MCF 10A (cell line): ENCODE results near the gene RINL. TPM values are rescaled to one million over a fixed set of nuclear protein-coding genes. Genes with fewer than 3 reads are reported as not detected.
"Not testable (repeated sequence)": the region's sequence is repeated elsewhere in the genome, so short reads cannot be mapped to it uniquely, and the experiment has no call there.

Experiments
- BruUV-seq: library from RNA; stranded (reverse); fragments of 400-500 nt; replicated peaks from 2 replicates; lab custom pipeline; 2021; lab: Mats Ljungman, UMichigan
- CTCF ChIA-PET: fragments of 300-600 bp; sonication (Branson Sonifier 250); formaldehyde crosslinking; extraction: SDS; loops from one replicate; lab custom pipeline; 2021; ENCODE audit warnings: antibody characterized with exemption, inconsistent platforms; lab: Yijun Ruan, JAX
- POLR2A ChIA-PET: fragments of 300-600, 350-650 bp; sonication (Branson Sonifier 250); formaldehyde crosslinking; extraction: SDS; loops from one replicate; lab custom pipeline; 2020; ENCODE audit warnings: antibody characterized with exemption, inconsistent platforms; lab: Yijun Ruan, JAX
- DNase-seq: peaks from one replicate; pipeline ENCODE4 v3.0.0-alpha.2; 2018; ENCODE audit not compliant: unreplicated experiment
- H3K27ac Mint-ChIP-seq: one replicate; pipeline ENCODE4 v1.8.0; 2022; ENCODE audit warnings: mild to moderate bottlenecking, low read depth, mixed read lengths; ENCODE audit not compliant: unreplicated experiment
- H3K27me3 Mint-ChIP-seq: one replicate; pipeline ENCODE4 v1.8.0; 2022; ENCODE audit warnings: mixed read lengths; ENCODE audit not compliant: insufficient read depth, unreplicated experiment
- H3K36me3 Mint-ChIP-seq: one replicate; pipeline ENCODE4 v1.8.0; 2022; ENCODE audit warnings: mild to moderate bottlenecking, moderate library complexity, mixed read lengths; ENCODE audit not compliant: insufficient read depth, unreplicated experiment
- H3K4me1 Mint-ChIP-seq: one replicate; pipeline ENCODE4 v1.8.0; 2022; ENCODE audit warnings: mixed read lengths; ENCODE audit not compliant: insufficient read depth, unreplicated experiment
- H3K4me3 Mint-ChIP-seq: one replicate; pipeline ENCODE4 v1.8.0; 2022; ENCODE audit warnings: mild to moderate bottlenecking, moderate library complexity, mixed read lengths; ENCODE audit not compliant: unreplicated experiment
- H3K9me3 Mint-ChIP-seq: one replicate; pipeline ENCODE4 v1.8.0; 2022; ENCODE audit warnings: mixed read lengths; ENCODE audit not compliant: unreplicated experiment
- CTCF ChIP-seq: fragments of 200-600 bp; IDR thresholded peaks from one replicate; pipeline ENCODE4 v1.8.0; 2022; ENCODE audit warnings: antibody characterized with exemption, mild to moderate bottlenecking; ENCODE audit not compliant: unreplicated experiment
- intact Hi-C: fragments of 100-400 bp; cut with micrococcal nuclease; formaldehyde crosslinking; loops from 2 replicates; pipeline ENCODE4 v1.14.1; 2022
- total RNA-seq: library from RNA; stranded (reverse); gene quantifications from 2 replicates; pipeline ENCODE4 v1.2.3, GENCODE V29; 2022

The RINL gene
- total RNA-seq, 1 experiment from 2014 or later: 4.7 TPM

DNA sequence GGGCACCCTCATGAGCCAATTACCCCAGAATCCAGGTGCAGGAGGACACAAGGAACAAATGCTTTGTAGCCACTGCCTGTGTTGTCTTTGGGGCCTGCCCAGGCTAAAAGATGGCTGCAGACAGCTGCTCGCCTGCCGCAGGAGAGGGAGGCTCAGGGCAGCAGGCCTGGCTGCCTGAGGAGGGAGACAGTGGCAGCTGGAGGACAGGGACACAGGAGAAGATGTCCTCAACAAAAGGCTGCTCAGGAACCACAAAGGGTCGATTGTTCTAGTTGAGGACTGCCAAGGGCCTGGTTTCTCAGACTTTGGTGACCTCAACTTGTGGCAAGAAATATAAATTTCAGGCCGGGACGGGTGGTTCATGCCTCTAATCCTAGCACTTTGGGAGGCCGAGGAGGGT, 13.7 kb upstream of the RINL start:
- intact Hi-C loops: no loop called here
- peaks cover 30% of the 10 kb centered on the region for H3K36me3 Mint-ChIP-seq
- H3K4me1 Mint-ChIP-seq: no peaks in the 10 kb centered on the region
- no peak for DNase-seq
- no peaks in the 10 kb centered on the region for H3K9me3 Mint-ChIP-seq
- CTCF ChIA-PET: no interaction called here
- H3K4me3 Mint-ChIP-seq: no peak overlapping the region
- POLR2A ChIA-PET: no interaction called here
- TF ChIP-seq CTCF: no peak
- H3K27ac Mint-ChIP-seq: no peak overlapping the region
- no TSS peak for BruUV-seq
- H3K27me3 Mint-ChIP-seq: no peaks in the 10 kb centered on the region

GRCh38 chr19:38890686-38891085, 12.6 kb upstream of the RINL start:
- no peaks in the 10 kb centered on the region for H3K27me3 Mint-ChIP-seq
- TF ChIP-seq CTCF: no peak
- no TSS peak for BruUV-seq
- H3K4me1 Mint-ChIP-seq: no peaks in the 10 kb centered on the region
- intact Hi-C loops: no loop called here
- H3K36me3 Mint-ChIP-seq: peaks cover 35% of the 10 kb centered on the region
- DNase-seq: no peak
- no peak overlapping the region for H3K4me3 Mint-ChIP-seq
- no peak overlapping the region for H3K27ac Mint-ChIP-seq
- POLR2A ChIA-PET: interaction anchor here (0.6 kb wide), 1 partner anchor 42 kb away, joined by 3 read pairs; no protein-coding TSS in a partner anchor
- CTCF ChIA-PET: interaction anchor here (0.6 kb wide), 1 partner anchor 8 kb away, joined by 3 read pairs; no protein-coding TSS in a partner anchor
- no peaks in the 10 kb centered on the region for H3K9me3 Mint-ChIP-seq

- no peak for TF ChIP-seq CTCF
- no peak overlapping the region for H3K27ac Mint-ChIP-seq
- no peaks in the 10 kb centered on the region for H3K9me3 Mint-ChIP-seq
- intact Hi-C loops: no loop called here
- H3K36me3 Mint-ChIP-seq: peaks cover 42% of the 10 kb centered on the region
- H3K4me3 Mint-ChIP-seq: no peak overlapping the region
- DNase-seq: no peak
- H3K27me3 Mint-ChIP-seq: no peaks in the 10 kb centered on the region
- H3K4me1 Mint-ChIP-seq: no peaks in the 10 kb centered on the region
- CTCF ChIA-PET: interaction anchor here (0.6 kb wide), 1 partner anchor 625 kb away, joined by 3 read pairs; no protein-coding TSS in a partner anchor
- POLR2A ChIA-PET: no interaction called here
- BruUV-seq: no TSS peak
Observed at GRCh38 chr19:38889803-38890202, 11.7 kb upstream of the RINL start.

- ChIA-PET CTCF (interaction anchor here (1.1 to 1.3 kb wide), 2 partner anchors 372 to 486 kb away, joined by 3 to 5 read pairs; partner anchors contain the start of gene FAM98C), POLR2A (no interaction called here)
- H3K27me3 Mint-ChIP-seq: no peaks in the 10 kb centered on the region
- no peaks in the 10 kb centered on the region for H3K4me1 Mint-ChIP-seq
- no peak for TF ChIP-seq CTCF
- H3K27ac Mint-ChIP-seq: no peak overlapping the region
- no peak for DNase-seq
- intact Hi-C loops: no loop called here
- peaks cover 42% of the 10 kb centered on the region for H3K36me3 Mint-ChIP-seq
- no TSS peak for BruUV-seq
- H3K9me3 Mint-ChIP-seq: no peaks in the 10 kb centered on the region
- no peak overlapping the region for H3K4me3 Mint-ChIP-seq
Observed at GRCh38 chr19:38888876-38889275, 10.8 kb upstream of the RINL start.

DNA sequence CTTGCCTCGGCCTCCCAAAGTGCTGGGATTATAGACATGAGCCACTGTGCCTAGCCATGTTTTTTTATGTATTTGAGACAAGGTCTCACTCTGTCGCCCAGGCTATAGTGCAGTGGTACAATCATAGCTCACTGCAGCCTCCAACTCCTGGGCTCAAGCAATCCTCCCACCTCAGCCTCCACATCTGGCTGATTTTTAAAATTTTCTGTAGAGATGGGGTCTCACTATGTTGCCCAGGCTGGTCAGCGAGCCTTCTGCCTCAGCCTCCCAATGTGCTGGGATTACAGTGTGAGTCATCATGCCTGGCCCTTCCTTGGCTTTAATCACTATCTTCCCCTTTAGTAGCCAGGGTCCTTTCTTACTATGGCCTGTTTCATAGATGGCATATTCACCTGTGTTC, 6.6 kb upstream of the RINL start:
- H3K4me1 Mint-ChIP-seq, intact Hi-C loops, BruUV-seq, H3K4me3 Mint-ChIP-seq, POLR2A ChIA-PET, H3K27ac Mint-ChIP-seq, H3K9me3 Mint-ChIP-seq, H3K27me3 Mint-ChIP-seq, DNase-seq: not testable (repeated sequence)
- peaks cover 43% of the 10 kb centered on the region for H3K36me3 Mint-ChIP-seq
- CTCF ChIA-PET: interaction anchor here (0.7 kb wide), 1 partner anchor 17 kb away, joined by 3 read pairs; no protein-coding TSS in a partner anchor
